Stimulated activated CD4-positive, alpha-beta T cell treated with anti-CD3 and anti-CD28 coated beads, Interleukin-4, amount 100 ng/mL, for 48 hours (primary cell): ENCODE data around the gene AQP6.

Experiments
- DNase-seq, 2 donors: peaks; one replicate each; pipeline ENCODE4 v3.0.0-alpha.2; 2020; ENCODE audit warnings: low read depth in 2 of 2

The AQP6 gene

DNA sequence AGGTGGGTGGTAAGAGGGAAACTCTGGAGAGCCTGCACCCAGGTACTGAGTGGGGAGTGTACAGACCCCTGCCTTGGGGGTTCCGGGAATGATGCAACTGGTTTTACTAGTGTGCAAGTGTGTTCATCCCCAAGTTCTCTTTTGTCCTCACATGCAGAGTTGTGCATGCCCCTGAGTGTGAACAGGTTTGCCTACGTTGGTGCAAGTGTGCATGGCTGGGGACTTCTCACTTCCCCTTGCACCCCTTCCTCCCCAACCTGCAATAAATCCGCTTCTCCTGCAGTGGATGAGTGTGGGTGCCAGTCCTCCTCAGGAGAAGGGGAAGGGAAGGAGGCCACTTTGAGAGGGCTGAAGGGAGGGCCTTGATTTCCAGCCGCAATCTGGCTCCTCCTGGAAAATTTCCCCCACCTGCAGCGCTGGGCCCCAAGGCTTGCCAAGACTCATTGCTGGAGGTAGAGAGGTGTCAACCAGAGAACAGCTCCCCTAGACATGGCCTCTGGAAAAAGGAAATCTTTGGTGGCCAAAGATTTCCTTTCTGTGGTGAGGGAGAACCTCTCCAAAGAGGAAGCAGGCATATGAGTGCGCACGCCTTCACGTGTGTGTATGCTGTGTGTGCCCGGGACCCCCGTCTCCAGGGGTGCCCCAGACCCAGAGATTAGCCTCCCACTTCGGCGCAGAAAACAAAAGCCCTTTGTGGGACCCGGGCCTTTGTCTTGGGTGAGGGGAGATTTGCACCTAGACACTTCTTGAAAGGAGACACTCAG is 16.7 kb upstream of the AQP6 start:
- DNase-seq, result no peak

DNA sequence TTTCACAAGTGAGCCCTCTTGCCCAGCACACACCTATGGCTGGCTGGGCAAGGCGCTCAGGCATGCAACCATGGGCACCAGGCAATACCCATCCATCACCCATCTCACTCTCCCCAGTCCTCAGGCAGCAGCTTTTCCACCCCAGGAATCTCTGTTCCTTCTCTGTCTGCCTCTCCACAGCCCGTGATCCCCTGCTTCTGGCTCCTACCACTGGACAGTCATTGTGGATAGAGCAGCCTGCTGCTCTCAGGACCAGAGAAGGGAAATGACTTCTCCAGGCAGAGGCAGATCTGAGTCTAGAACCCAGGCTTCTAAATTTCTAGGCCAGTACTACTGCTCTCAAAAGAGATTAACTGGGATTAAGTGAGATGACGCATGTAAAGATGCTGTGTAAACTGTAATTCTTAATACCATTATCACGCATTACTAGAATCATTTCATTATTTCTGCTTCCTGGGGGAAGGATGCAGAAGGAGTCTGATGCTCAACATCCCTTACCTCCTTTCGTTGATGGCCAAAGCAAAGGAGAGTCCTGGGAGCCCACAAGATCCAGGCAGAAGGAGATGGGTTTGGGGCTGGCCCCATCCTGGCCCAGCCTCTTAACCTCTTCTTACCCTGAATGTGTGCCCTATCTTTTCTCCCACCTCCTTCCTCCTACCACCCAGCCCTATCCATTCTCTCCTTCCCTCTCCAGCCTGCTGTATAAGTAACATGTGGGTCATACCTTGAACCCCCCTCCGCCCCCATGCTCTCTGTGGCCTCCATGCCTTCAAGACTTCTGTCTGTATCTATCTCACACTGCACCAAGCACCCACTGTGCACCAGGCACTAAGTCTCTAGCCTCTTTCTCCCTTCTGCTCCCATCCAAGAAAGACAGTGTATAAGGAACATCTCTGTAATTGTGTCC is 15.8 kb upstream of the AQP6 start:
- no peak for DNase-seq

DNA sequence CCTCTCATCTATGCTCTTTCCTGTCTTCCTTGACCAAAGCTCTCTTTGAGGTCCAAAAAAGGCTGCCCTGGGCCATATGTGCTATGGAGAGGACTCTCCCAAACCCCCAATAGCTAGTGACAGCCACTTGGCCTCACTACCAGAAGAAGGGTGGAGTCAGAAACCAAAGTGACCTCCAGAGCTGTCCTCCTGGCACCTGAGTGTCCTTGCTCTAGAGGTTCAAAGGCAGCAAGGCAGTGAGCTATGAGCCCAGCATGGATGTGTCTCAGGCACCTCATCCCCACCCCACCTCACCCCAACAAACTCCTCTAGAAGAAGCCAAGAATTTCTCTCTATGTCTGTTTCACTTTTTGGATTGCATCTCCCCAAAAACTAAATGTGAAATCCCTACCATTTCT is 15.2 kb upstream of the AQP6 start:
- no peak for DNase-seq

- DNase-seq, result no peak
Measured at GRCh38 chr12:49959685-49960473, 12.9 kb upstream of the AQP6 start.

GRCh38 chr12:49960474-49961110 is 12.2 kb upstream of the AQP6 start:
- DNase-seq, result no peak

GRCh38 chr12:49961111-49961922 is 11.4 kb upstream of the AQP6 start, which contains the start of gene AQP5:
Gene AQP5 (plus strand): TSS chr12:49961872. CDS start chr12:49962018, 146 bp downstream.
- no peak for DNase-seq

- no peak for DNase-seq
Measured at GRCh38 chr12:49961993-49962764, 10.6 kb upstream of the AQP6 start.

DNA sequence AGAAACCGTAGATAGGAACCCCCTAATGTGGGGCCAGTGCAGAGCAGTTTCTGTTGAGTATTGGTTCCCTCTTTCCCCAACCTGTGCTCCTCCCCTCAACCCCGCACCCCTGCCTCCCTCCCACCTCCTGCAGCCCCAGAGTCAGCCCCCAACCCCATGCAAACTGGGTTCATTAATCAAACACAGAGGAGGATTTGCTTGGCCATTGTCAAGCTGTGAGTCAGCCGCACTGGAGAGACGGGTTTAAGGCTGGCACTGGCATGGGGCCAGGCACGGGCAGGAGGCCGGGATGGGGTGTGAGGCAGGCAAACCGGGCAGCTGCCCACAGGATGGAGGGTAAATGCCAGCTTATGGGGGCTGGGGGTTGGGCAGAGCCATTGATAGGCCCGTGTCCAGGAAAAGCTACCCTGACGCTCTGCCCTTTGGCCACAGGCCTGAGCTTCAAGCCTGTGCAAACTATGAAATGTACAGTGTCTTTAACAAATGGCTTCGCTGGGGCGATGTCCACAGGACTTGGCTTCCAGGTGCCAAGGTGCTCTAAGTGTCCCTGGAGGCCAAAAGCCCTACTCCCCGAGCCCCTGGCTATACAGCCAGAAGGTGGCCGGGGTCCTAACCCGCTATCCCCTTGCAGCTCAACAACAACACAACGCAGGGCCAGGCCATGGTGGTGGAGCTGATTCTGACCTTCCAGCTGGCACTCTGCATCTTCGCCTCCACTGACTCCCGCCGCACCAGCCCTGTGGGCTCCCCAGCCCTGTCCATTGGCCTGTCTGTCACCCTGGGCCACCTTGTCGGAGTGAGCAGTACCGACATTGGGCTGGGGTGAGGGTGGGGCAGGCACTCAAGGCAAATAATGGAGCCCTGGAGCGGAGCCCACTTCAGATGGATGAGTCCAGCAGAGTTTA is 9.6 kb upstream of the AQP6 start:
- DNase-seq, result no peak

GRCh38 chr12:49963976-49964815 is 8.6 kb upstream of the AQP6 start:
- DNase-seq, result no peak

DNA sequence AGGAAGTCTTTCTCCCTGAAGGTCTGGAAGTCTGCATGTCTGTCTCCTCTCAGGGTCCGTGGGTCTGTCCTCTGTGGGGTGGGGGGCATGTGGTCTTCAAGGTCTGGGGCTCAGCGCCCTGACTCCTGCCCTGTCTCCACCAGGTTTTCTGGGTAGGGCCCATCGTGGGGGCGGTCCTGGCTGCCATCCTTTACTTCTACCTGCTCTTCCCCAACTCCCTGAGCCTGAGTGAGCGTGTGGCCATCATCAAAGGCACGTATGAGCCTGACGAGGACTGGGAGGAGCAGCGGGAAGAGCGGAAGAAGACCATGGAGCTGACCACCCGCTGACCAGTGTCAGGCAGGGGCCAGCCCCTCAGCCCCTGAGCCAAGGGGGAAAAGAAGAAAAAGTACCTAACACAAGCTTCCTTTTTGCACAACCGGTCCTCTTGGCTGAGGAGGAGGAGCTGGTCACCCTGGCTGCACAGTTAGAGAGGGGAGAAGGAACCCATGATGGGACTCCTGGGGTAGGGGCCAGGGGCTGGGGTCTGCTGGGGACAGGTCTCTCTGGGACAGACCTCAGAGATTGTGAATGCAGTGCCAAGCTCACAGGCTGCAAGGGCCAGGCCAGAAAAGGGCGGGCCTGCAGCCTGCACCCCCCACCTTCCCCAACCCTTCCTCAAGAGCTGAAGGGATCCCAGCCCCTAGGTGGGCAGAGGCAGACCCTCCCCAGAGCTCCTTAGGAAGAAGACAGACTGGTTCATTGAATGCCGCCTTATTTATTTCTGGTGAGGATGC is 7.7 kb upstream of the AQP6 start:
- no peak for DNase-seq

DNA sequence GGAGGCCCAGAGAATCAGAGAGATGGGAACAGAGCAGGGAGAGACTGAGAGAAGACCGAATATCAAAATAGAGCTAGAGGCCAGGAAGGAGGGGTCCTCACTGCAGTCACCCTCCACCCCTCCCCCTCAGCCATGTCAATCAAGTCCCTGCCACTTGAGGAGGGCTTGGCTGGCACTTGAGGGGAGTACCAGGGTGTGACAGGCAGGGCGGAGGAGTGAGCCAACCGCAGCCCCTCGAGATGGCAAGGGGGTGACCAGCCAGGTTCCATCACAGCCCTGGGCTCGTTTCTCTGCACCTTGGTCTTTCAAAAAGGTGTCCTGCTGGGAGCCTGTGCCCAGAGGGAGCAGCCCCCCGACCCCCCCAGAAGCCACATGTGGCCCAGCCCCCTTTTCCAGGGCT is 6.9 kb upstream of the AQP6 start:
- DNase-seq, result no peak

GRCh38 chr12:49966511-49967041 is 6.2 kb upstream of the AQP6 start:
- DNase-seq, result no peak

GRCh38 chr12:49967042-49967776 is 5.5 kb upstream of the AQP6 start:
- DNase-seq, result peak; percentile 90 to 98

- no peak for DNase-seq
Measured at GRCh38 chr12:49967777-49968250, 4.9 kb upstream of the AQP6 start.

DNA sequence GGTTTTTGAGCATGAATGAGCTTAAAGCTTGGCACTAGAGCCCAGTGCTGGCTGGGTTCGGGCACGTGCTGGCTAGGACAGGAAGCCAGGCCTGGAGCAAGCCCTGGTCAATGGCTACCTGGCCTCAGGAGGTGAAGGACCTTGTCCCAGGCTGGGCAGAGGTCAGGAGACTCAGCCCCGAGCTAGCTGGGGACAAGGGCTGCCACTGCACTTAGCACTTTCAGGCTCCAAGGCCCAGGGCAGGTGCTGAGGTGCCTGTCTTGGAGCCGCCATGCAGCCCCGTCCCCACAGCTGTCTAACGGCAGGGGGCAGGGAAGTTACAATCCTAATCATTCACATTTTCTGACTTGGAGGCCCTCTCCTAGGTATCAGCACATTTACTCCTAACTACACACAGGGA is 4.3 kb upstream of the AQP6 start:
- no peak for DNase-seq

GRCh38 chr12:49969027-49969426 is 3.7 kb upstream of the AQP6 start:
- DNase-seq, result no peak
